ENCODE measurements around the gene FCRL3.

- no peak for TF ChIP-seq CTCF (IDR thresholded peaks at IDR 0.05)
- no peak for TF ChIP-seq POLR2A (IDR thresholded peaks at IDR 0.05)
Observed at GRCh38 chr1:157700732-157701131, at the start of gene FCRL3.
